GM10266 (cell line): ENCODE measurements around the gene CNTN5.

Source experiments
- DNase-seq: peaks from one replicate; pipeline ENCODE4 v3.0.0; 2012; ENCODE audit errors: extremely low spot score
- TF ChIP-seq, protein P1 (sequence below): IDR thresholded peaks from 2 replicates; pipeline ENCODE4 v1.5.1; 2012; ENCODE audit warnings: mild to moderate bottlenecking, low read depth; ENCODE audit not compliant: control insufficient read depth, insufficient read depth; ENCODE audit errors: missing control alignments

The CNTN5 gene

DNA sequence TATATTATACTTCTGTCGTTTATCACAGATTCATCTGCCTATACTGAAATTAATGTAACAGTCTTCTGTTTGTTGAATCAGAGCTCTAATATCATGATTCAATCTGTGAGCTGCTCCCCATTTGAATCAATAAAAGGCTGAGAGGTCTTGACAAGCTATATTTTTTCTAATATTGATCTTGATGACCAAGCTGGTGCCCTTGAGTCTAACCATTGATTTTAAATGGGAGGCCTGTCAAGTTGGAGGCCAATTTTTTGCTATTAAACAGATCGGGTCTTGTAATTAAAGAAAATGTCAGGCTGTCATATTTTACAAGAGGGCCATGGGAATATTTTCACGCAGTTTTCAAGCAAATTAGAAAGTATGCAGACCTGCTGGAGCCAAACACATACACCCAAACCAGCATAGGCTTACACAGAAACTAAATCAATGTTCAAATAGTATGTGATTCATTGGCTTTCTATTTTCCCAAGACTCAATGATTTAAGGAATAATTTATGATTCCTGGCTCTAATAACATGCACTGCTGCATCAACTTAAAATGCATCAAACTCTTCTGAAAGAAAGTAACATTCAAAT lies 286.9 kb downstream of the CNTN5 start:
- no peak for DNase-seq
- TF ChIP-seq, protein P1, sequence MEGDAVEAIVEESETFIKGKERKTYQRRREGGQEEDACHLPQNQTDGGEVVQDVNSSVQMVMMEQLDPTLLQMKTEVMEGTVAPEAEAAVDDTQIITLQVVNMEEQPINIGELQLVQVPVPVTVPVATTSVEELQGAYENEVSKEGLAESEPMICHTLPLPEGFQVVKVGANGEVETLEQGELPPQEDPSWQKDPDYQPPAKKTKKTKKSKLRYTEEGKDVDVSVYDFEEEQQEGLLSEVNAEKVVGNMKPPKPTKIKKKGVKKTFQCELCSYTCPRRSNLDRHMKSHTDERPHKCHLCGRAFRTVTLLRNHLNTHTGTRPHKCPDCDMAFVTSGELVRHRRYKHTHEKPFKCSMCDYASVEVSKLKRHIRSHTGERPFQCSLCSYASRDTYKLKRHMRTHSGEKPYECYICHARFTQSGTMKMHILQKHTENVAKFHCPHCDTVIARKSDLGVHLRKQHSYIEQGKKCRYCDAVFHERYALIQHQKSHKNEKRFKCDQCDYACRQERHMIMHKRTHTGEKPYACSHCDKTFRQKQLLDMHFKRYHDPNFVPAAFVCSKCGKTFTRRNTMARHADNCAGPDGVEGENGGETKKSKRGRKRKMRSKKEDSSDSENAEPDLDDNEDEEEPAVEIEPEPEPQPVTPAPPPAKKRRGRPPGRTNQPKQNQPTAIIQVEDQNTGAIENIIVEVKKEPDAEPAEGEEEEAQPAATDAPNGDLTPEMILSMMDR: no peak

DNA sequence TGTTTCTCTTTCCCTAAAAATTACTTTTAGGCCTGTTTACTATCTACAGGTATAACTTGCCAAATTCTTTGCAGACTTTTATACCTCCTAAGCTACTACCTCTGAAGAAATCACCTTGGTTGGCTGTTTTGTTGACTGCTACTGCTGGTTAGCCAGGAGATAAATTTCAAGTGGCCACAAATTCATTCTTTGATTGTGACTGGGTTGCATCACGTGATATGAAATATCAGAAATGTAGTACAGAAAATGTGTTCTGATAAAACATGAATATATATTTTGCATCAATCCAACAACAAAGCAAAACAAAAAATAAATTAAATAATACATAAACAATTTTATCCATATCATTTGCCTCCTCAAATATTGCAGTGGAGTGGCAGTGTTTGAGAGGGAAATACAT lies 291.1 kb downstream of the CNTN5 start:
- DNase-seq: no peak
- TF ChIP-seq, protein P1: no peak

DNA sequence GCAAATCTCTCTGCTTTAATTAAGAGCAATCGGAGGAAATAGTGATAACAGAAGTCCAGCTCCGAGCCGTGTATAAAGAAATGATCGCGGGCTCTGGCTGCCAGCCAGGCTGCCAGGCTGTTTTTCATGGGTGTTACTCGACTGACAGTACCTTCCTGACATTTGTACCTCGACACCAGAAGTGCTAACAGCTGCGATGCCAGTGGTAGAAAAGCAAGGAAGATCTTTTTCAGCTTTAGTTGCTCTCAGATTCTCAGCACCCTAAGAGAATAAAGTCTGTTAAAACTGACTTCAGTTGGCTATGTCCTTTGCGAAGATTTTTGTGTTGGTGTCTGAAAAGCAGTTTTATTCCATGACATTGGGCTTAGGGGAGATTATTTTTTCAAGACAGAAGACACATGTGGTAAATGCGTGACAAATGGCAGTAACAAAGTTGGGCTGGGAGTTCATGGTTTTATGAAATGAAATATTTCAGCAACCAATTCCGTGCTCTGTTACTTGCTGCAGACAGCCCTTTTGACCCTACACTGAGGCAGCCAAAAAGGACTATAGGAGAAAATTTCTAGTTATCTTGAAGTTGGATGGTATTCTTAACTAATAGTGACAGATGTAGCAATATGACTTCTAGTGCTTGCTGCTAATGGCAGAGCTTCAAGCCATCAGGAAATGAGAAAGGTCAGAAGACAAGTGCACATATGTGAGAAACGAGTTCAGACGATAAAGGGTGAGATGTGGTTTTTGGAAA lies 296.2 kb downstream of the CNTN5 start:
- DNase-seq: no peak
- TF ChIP-seq, protein P1: no peak

DNA sequence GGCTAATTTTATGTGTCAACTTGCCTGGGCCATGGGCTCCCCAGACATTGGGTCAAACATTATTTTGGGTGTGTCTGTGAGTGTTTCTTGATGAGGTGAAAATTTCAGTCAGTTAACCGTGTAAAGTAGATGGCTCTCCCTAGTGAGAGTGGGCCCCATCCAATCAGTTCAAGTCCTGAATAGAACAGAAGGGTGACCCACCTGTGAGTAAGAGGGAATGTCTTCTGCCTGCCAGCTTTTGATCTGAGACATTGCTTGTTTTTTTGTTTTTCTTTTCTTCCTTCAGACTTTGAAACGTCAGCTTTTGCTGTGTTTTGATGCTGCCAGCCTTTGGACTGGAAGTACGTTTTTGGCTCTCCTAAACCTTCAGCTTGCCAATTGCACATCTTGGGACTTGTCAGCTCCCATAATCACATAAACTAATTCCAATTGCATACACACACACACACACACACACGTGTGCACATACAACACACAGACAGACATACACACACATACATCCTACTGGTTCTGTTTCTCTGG lies 300.1 kb downstream of the CNTN5 start:
- TF ChIP-seq, protein P1: no peak
- no peak for DNase-seq

DNA sequence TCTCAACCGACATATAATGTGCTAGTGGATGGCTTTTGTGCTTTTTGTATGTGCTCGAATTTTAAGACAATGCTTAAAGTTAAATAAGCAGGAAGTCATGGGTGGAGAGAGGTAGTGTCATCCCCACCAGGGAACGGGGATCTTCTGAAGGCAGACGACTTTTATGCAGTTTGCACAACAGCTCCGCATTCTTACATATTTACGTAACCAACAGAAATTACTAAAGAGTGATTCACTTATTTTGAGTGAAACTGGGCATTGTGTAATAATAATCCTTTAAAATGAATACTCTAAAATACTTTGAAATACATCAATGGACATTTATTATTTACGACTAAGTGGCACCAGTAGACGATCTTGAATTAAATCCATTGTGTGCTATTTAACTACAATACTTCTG lies 305.1 kb downstream of the CNTN5 start:
- DNase-seq: no peak
- TF ChIP-seq, protein P1: no peak

DNA sequence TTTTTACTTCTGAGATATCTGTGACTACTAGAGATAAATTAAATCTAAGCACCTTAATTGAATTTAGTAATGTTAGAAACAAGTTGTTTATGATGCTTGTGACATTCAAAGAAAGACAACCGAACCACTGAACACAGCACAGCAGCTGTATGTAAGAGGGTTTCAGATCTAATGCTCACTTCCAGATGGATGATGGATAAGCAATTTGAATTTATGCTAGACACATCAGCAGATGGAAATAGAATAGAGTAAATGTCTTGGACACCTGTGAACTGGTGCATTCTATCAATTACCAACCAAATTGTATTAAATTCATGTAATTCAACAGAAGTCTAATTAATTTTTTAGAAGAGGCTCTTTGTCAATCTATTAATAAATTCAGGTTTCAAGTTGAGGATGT lies 306.3 kb downstream of the CNTN5 start:
- DNase-seq: no peak
- TF ChIP-seq, protein P1: no peak

DNA sequence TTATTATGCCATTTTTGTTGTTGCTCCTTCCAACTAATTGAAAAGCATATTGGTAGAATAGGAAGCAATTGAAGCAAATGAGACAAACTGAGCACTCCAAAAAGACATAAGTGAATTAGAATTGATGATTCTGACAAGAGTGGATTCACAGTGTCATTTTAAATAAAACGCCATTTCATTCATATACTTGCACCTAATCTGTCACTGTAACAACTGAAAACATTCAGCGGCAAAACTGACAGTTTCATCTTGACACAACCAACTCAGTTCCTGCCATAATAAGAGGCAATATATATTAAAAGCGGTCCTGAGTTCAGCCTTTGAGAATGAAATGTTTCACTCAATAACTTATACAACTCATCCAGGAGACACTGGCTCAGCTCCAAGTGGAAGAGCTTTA lies 306.8 kb downstream of the CNTN5 start:
- DNase-seq: no peak
- TF ChIP-seq, protein P1: no peak
